Measurements from ENCODE around the gene MTA2. TPM values are rescaled to one million over a fixed set of nuclear protein-coding genes. Genes with fewer than 3 reads are reported as not detected.
"Not testable (repeated sequence)": the region's sequence is repeated elsewhere in the genome, so short reads cannot be mapped to it uniquely, and the experiment has no call there.

MTA2 gene
- total RNA-seq, 1 experiment from 2014 or later: 193 TPM

- peak overlapping the region; percentile 82 for H3K9ac ChIP-seq (ENCODE audit: low read length)
- intact Hi-C loops (cut with micrococcal nuclease): loop anchor here (10.0 kb wide), 1 partner anchor 578 kb away; no protein-coding TSS in a partner anchor
- ATAC-seq (no peak), DNase-seq (peak; percentile 77)
- H3K9me2 ChIP-seq (replicated peaks; ENCODE audit: low read length): no peaks in the 10 kb centered on the region
- no TSS peak for BruUV-seq (replicated peaks)
- peaks cover 83% of the 10 kb centered on the region for H3K4me1 ChIP-seq (ENCODE audit: insufficient read depth, low read length)
- ChIA-PET CTCF (interaction anchor here (0.5 to 2.9 kb wide), 4 partner anchors 9 to 128 kb away, joined by 3 to 21 read pairs (median 10); partner anchors contain the start of gene EEF1G), POLR2A (ENCODE audit: unreplicated experiment) (interaction anchor here (0.5 to 1.5 kb wide), 9 partner anchors 8 to 154 kb away, joined by 3 to 14 read pairs (median 7); partner anchors contain the start of genes C11orf98, CSKMT, EEF1G and TUT1)
- peak overlapping the region; percentile 94 for H3K27ac ChIP-seq (ENCODE audit: low read length)
- peaks cover 18% of the 10 kb centered on the region for H3F3A ChIP-seq (ENCODE audit: low read length, unreplicated experiment)
- peaks cover 7% of the 10 kb centered on the region for H3K79me2 ChIP-seq (ENCODE audit: low read length)
- H2AFZ ChIP-seq (ENCODE audit: low read length): peak overlapping the region; percentile 13
- H3K27me3 ChIP-seq (ENCODE audit: low read length): no peaks in the 10 kb centered on the region
- TF ChIP-seq EZH2phosphoT487 (IDR thresholded peaks at IDR 0.05; ENCODE audit: borderline replicate concordance, low read length) (no peak), EZH2 (IDR thresholded peaks at IDR 0.05; ENCODE audit: low read length, unreplicated experiment) (no peak), CTCF (conservative IDR thresholded peaks at IDR 0.05; ENCODE audit: low read depth, low read length) (no peak)
- no peaks in the 10 kb centered on the region for H3K36me3 ChIP-seq (ENCODE audit: low read depth, low read length)
- H3K9me3 ChIP-seq (ENCODE audit: low read length): no peaks in the 10 kb centered on the region
- H3K4me2 ChIP-seq (ENCODE audit: low read length): peak overlapping the region; percentile 90
- no peaks in the 10 kb centered on the region for H4K20me1 ChIP-seq (ENCODE audit: low read length)
- peak overlapping the region; percentile 60 for H3K4me3 ChIP-seq (ENCODE audit: low read length)
These were observed 49.1 kb downstream of the MTA2 start for GRCh38 chr11:62552485-62553079.

DNA sequence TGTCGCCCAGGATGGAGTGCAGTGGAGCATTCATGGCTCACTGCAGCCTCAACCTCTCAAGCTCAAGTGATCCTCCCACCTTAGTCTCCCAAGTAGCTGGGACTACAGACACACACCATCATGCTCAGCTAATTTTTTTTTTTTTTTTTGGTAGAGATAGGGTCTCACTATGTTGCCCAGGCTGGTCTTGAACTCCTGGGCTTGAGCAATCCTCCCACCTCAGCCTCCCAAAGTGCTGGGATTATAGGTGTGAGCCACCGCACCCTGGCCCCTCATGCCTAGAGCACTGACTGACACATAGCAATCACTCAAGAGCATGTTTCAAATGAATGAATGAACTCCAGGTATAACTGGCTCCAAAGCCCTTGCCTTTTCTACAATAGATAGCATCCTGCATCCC, 51.2 kb downstream of the MTA2 start:
- ATAC-seq; H3K36me3 ChIP-seq (ENCODE audit: low read depth, low read length); H3K9me3 ChIP-seq (ENCODE audit: low read length); H3K27ac ChIP-seq (ENCODE audit: low read length); BruUV-seq (replicated peaks); POLR2A ChIA-PET (ENCODE audit: unreplicated experiment); H3K27me3 ChIP-seq (ENCODE audit: low read length); H3K9ac ChIP-seq (ENCODE audit: low read length); H3K4me2 ChIP-seq (ENCODE audit: low read length); H4K20me1 ChIP-seq (ENCODE audit: low read length); H2AFZ ChIP-seq (ENCODE audit: low read length); H3K9me2 ChIP-seq (replicated peaks; ENCODE audit: low read length); CTCF ChIA-PET; DNase-seq; H3K4me3 ChIP-seq (ENCODE audit: low read length): not testable (repeated sequence)
- peaks cover 69% of the 10 kb centered on the region for H3K4me1 ChIP-seq (ENCODE audit: insufficient read depth, low read length)
- intact Hi-C loops (cut with micrococcal nuclease): loop anchor here (10.0 kb wide), 1 partner anchor 576 kb away; no protein-coding TSS in a partner anchor
- peaks cover 22% of the 10 kb centered on the region for H3K79me2 ChIP-seq (ENCODE audit: low read length)
- H3F3A ChIP-seq (ENCODE audit: low read length, unreplicated experiment): peaks cover 19% of the 10 kb centered on the region

DNA sequence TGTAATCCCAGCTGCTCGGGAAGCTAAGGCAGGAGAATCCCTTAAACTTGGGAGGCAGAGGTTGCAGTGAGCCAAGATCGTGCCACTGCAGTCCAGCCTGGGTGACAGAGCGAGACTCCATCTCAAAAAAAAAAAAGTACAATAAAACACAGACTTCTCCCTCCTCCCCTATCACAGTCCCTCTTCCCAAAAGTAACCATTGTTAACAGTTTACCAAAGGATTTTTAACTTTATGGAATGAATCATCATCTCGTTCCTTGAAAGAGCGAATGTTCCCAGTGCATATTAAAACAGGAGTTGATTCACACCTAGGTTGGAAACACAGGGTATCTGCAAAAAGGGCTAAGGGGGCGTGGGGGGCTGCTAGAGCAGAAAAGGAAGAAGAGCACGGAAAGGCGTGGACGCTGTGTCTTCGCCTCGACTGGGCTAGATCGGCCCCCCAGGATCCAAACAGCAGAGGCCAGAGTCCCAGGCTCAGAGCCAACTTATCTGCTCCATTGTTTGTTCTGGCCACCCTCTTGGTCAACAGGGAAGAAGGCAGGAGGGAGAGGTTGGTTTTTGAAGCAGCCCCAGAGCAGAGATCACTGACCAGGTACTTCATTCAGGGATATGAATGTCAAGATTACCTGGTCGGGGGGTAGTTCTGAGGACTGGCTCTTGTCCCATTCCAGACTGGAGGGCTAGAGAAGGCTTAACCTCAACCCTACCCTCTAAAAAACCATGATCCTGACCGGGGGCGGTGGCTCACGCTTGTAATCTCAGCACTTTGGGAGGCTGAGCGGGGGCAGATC, 52.9 kb downstream of the MTA2 start:
- Histone ChIP-seq H3K4me2 (ENCODE audit: low read length) (peak overlapping the region; percentile 89), H3K36me3 (ENCODE audit: low read depth, low read length) (no peaks in the 10 kb centered on the region), H3K27me3 (ENCODE audit: low read length) (no peaks in the 10 kb centered on the region), H3K79me2 (ENCODE audit: low read length) (peaks cover 37% of the 10 kb centered on the region), H3K4me3 (ENCODE audit: low read length) (peak overlapping the region; percentile 96; the same call in 1 of the 2 replicates), H4K20me1 (ENCODE audit: low read length) (0 out of 2 replicates have a peak, but pooled peaks cover 8% of the 10 kb centered on the region), H2AFZ (ENCODE audit: low read length) (peak overlapping the region; percentile 26; the same call in 1 of the 2 replicates), H3K27ac (ENCODE audit: low read length) (peak overlapping the region; percentile 94), H3K4me1 (ENCODE audit: insufficient read depth, low read length) (peaks cover 56% of the 10 kb centered on the region), H3K9me3 (ENCODE audit: low read length) (no peaks in the 10 kb centered on the region), H3F3A (ENCODE audit: low read length, unreplicated experiment) (peaks cover 14% of the 10 kb centered on the region), H3K9me2 (replicated peaks; ENCODE audit: low read length) (no peaks in the 10 kb centered on the region), H3K9ac (ENCODE audit: low read length) (peak overlapping the region; percentile 97)
- POLR2A ChIA-PET (ENCODE audit: unreplicated experiment): no interaction called here
- CTCF ChIA-PET: interaction anchor here (1.2 kb wide), 1 partner anchor 9 kb away, joined by 6 read pairs; no protein-coding TSS in a partner anchor
- ATAC-seq (no peak), DNase-seq (peak; percentile 75)
- BruUV-seq (replicated peaks): no TSS peak
- intact Hi-C loops (cut with micrococcal nuclease): no loop called here
- TF ChIP-seq CTCF (conservative IDR thresholded peaks at IDR 0.05; ENCODE audit: low read depth, low read length): no peak
- no peak for TF ChIP-seq EZH2phosphoT487 (IDR thresholded peaks at IDR 0.05; ENCODE audit: borderline replicate concordance, low read length)
- no peak for TF ChIP-seq EZH2 (IDR thresholded peaks at IDR 0.05; ENCODE audit: low read length, unreplicated experiment)

All from PC-3 (cell line).